ENCODE measurements around the gene DNASE1L3. TPM values are rescaled to one million over a fixed set of nuclear protein-coding genes. Genes with fewer than 3 reads are reported as not detected.

Gene DNASE1L3
- polyA plus RNA-seq, 2 of the 4 experiments (the other 2 are of a cell fraction): 0.19 TPM; not detected in 1

DNA sequence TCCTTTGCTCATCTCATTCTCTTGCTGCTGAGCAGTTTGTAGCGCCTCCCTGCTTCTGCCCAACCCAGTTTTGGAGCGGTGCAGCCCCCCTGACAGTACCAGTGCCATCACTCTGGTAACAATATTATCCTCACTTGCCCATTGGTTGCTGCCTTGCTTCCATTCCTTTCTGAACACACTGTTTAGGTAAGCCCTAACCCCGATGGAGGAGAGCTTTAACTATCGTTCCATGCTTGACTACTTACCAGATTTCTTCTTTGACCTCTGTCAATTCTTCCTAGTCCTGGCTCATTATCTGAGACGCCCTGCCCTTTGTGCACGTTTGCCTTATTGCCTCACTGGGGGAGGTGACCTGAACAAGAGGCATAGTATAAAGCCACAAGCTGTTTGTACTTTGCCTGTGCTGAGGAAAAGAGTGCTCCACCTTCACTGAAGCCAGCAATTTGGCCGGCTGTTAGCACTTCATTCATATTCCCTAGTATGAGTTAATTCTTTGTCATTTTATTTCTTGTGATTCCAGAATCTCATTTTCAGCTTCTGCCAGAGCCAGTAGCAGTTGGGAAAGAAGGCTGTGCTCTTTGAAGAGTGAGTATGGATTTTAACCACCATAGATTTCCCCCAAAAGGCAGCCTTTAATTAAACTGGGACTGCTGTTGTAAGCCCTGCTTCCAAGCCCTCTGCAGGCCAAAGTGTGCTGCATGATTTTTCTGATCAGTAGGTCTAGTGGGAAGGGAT is 38.8 kb upstream of the DNASE1L3 start:
- no peak overlapping the region for H3K27ac ChIP-seq
- 69% methylated on average over 7 of the region's 7 CpGs for WGBS (ENCODE audit: missing lambda C conversion rate)
- CTCF ChIA-PET: interaction anchor here (0.7 to 2.2 kb wide), 9 partner anchors 11 to 236 kb away, joined by 3 to 7 read pairs (median 3); partner anchors contain the start of genes HTD2 and RPP14
- FAIRE-seq: no peak
- H3K4me3 ChIP-seq: no peak overlapping the region
- TF ChIP-seq RNF2 (IDR thresholded peaks at IDR 0.05; ENCODE audit: borderline replicate concordance, low read depth): no peak
- TF ChIP-seq EP300 (IDR thresholded peaks at IDR 0.05): no peak
- TF ChIP-seq RARB (CRISPR knock-in tag; IDR thresholded peaks at IDR 0.05): no peak
- no peak for TF ChIP-seq CBX8 (IDR thresholded peaks at IDR 0.05)
- TF ChIP-seq, protein P1, sequence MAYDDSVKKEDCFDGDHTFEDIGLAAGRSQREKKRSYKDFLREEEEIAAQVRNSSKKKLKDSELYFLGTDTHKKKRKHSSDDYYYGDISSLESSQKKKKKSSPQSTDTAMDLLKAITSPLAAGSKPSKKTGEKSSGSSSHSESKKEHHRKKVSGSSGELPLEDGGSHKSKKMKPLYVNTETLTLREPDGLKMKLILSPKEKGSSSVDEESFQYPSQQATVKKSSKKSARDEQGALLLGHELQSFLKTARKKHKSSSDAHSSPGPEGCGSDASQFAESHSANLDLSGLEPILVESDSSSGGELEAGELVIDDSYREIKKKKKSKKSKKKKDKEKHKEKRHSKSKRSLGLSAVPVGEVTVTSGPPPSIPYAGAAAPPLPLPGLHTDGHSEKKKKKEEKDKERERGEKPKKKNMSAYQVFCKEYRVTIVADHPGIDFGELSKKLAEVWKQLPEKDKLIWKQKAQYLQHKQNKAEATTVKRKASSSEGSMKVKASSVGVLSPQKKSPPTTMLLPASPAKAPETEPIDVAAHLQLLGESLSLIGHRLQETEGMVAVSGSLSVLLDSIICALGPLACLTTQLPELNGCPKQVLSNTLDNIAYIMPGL (CRISPR knock-in tag; IDR thresholded peaks at IDR 0.05; ENCODE audit: borderline replicate concordance): no peak
- TF ChIP-seq POLR2AphosphoS2 (conservative IDR thresholded peaks at IDR 0.05; ENCODE audit: low read length): no peak
- DNase-seq (ENCODE audit: low read depth in 1 of 2, low spot score in 1 of 2): no peak
- no peaks in the 10 kb centered on the region for H3K4me1 ChIP-seq
- POLR2A ChIA-PET: interaction anchor here (1.2 kb wide), 1 partner anchor 56 kb away, joined by 4 read pairs; the partner anchor contains the start of gene RPP14
- peak in 1 of 2 experiments; percentile 59; a peak in 3 of 6 replicates for ATAC-seq
- no peaks in the 10 kb centered on the region for H3K9me3 ChIP-seq
- H3K4me2 ChIP-seq: no peak overlapping the region

DNA sequence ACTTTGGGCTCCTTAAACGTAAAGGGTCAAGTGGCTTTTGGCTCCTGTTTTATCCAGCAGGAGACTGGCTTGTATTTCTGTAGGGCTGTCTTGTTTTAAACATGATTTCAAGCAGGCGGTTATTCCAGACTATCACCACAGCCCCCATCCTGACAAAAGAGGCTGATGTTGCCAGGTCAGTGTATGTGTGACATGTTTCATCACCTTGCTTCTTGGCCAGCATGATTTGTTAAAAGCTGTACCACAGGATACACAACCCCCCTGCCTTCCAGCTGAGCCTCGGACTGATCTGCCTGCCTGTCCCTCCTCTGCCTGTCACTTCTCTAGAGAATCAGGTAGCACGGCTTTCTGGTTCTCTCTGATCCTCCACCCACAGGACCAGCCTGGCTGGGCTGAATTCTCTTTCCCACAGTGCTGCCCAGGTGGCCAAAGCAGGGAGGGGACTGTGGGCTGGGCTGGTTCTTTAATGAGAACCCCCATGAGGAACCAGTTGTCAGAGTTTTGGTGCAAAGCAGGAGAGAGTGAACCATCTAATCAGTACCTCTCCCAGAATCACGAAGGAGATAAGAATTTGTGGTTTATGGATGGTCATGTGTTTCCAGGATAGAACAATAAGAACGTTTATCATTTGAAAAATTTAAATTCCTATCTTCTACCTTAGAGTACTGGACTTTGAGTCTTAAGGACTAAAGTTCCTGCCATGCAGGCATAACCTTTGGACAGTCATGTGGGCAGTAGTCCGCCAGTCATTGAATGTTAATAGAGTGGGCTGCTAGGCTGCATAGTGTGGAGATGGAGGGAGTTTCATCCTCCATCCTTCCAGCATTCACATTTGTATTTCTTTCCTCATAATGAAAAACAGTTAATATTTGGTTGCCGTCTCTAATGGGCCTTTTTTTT is 35.6 kb upstream of the DNASE1L3 start:
- Histone ChIP-seq H3K27ac (no peak overlapping the region), H3K4me1 (peaks cover 2% of the 10 kb centered on the region; the same call in 2 of the 3 replicates), H3K4me2 (no peak overlapping the region), H3K4me3 (no peak overlapping the region), H3K9me3 (no peaks in the 10 kb centered on the region)
- no peak for TF ChIP-seq HEYL (CRISPR knock-in tag; IDR thresholded peaks at IDR 0.05)
- TF ChIP-seq NPAS2 (CRISPR knock-in tag; IDR thresholded peaks at IDR 0.05; ENCODE audit: borderline replicate concordance): no peak
- TF ChIP-seq, protein P2, sequence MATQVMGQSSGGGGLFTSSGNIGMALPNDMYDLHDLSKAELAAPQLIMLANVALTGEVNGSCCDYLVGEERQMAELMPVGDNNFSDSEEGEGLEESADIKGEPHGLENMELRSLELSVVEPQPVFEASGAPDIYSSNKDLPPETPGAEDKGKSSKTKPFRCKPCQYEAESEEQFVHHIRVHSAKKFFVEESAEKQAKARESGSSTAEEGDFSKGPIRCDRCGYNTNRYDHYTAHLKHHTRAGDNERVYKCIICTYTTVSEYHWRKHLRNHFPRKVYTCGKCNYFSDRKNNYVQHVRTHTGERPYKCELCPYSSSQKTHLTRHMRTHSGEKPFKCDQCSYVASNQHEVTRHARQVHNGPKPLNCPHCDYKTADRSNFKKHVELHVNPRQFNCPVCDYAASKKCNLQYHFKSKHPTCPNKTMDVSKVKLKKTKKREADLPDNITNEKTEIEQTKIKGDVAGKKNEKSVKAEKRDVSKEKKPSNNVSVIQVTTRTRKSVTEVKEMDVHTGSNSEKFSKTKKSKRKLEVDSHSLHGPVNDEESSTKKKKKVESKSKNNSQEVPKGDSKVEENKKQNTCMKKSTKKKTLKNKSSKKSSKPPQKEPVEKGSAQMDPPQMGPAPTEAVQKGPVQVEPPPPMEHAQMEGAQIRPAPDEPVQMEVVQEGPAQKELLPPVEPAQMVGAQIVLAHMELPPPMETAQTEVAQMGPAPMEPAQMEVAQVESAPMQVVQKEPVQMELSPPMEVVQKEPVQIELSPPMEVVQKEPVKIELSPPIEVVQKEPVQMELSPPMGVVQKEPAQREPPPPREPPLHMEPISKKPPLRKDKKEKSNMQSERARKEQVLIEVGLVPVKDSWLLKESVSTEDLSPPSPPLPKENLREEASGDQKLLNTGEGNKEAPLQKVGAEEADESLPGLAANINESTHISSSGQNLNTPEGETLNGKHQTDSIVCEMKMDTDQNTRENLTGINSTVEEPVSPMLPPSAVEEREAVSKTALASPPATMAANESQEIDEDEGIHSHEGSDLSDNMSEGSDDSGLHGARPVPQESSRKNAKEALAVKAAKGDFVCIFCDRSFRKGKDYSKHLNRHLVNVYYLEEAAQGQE (IDR thresholded peaks at IDR 0.05): no peak
- no peak for TF ChIP-seq ZNF302 (CRISPR knock-in tag; IDR thresholded peaks at IDR 0.05)
- TF ChIP-seq, protein P3, sequence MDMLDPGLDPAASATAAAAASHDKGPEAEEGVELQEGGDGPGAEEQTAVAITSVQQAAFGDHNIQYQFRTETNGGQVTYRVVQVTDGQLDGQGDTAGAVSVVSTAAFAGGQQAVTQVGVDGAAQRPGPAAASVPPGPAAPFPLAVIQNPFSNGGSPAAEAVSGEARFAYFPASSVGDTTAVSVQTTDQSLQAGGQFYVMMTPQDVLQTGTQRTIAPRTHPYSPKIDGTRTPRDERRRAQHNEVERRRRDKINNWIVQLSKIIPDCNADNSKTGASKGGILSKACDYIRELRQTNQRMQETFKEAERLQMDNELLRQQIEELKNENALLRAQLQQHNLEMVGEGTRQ (IDR thresholded peaks at IDR 0.05): no peak
- no peak for TF ChIP-seq NR3C1 (IDR thresholded peaks at IDR 0.05)
- TF ChIP-seq, protein P4, sequence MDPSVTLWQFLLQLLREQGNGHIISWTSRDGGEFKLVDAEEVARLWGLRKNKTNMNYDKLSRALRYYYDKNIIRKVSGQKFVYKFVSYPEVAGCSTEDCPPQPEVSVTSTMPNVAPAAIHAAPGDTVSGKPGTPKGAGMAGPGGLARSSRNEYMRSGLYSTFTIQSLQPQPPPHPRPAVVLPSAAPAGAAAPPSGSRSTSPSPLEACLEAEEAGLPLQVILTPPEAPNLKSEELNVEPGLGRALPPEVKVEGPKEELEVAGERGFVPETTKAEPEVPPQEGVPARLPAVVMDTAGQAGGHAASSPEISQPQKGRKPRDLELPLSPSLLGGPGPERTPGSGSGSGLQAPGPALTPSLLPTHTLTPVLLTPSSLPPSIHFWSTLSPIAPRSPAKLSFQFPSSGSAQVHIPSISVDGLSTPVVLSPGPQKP (IDR thresholded peaks at IDR 0.05; ENCODE audit: low read depth, low read length): no peak
- no peak for TF ChIP-seq CBX8 (IDR thresholded peaks at IDR 0.05)
- no peak for TF ChIP-seq JUNB (IDR thresholded peaks at IDR 0.05)
- no peak for TF ChIP-seq EHF (CRISPR knock-in tag; IDR thresholded peaks at IDR 0.05)
- TF ChIP-seq NFE2L2 (conservative IDR thresholded peaks at IDR 0.05; ENCODE audit: low read length): no peak
- no peak for TF ChIP-seq FOSB (CRISPR knock-in tag; IDR thresholded peaks at IDR 0.05)
- no peak for TF ChIP-seq HDAC2 (IDR thresholded peaks at IDR 0.05)
- TF ChIP-seq EP300 (IDR thresholded peaks at IDR 0.05): no peak
- no peak for TF ChIP-seq BHLHE40 (IDR thresholded peaks at IDR 0.05; ENCODE audit: low read depth, low read length)
- no peak for TF ChIP-seq CHD4 (IDR thresholded peaks at IDR 0.05; ENCODE audit: borderline replicate concordance)
- TF ChIP-seq KDM5A (IDR thresholded peaks at IDR 0.05): no peak
- no peak for TF ChIP-seq PHF8 (IDR thresholded peaks at IDR 0.05; ENCODE audit: borderline replicate concordance, low read depth)
- TF ChIP-seq JUN (IDR thresholded peaks at IDR 0.05): no peak
- ATAC-seq (no peak), FAIRE-seq (no peak), DNase-seq (ENCODE audit: low read depth in 1 of 2, low spot score in 1 of 2) (no peak)
- 84% methylated on average over 8 of the region's 8 CpGs for WGBS (ENCODE audit: missing lambda C conversion rate)
- POLR2A ChIA-PET: no interaction called here
- CTCF ChIA-PET: no interaction called here

Data from A549 (cell line).